ENCODE measurements around the gene DCAF6. TPM values are rescaled to one million over a fixed set of nuclear protein-coding genes. Genes with fewer than 3 reads are reported as not detected.

Gene DCAF6
- total and polyA plus RNA-seq, 4 donors, result 19.7 to 120 (median 28.2) TPM

- ATAC-seq (ENCODE audit: insufficient read depth, low FRiP score) (no peak), DNase-seq (no peak)
- Histone ChIP-seq H3K4me3 (no peak overlapping the region), H3K27me3 (ENCODE audit: control insufficient read depth in 3 of 3, insufficient read depth in 3 of 3, low read length in 2 of 3) (no peaks in the 10 kb centered on the region), H3K27ac (ENCODE audit: low read depth in 1 of 2, low read length in 1 of 2) (no peak overlapping the region), H3K9me3 (ENCODE audit: control insufficient read depth in 4 of 4, insufficient read depth in 3 of 4, low read length in 3 of 4) (no peaks in the 10 kb centered on the region), H3K36me3 (ENCODE audit: control insufficient read depth in 4 of 4, insufficient read depth in 4 of 4, low read length in 4 of 4) (peaks cover 0 to 3% (median 0%) of the 10 kb centered on the region in 4 donors), H3K4me1 (ENCODE audit: control insufficient read depth in 5 of 5, insufficient read depth in 5 of 5, low read length in 5 of 5) (peaks cover 0 to 10% (median 1%) of the 10 kb centered on the region in 5 donors), H3K9ac (ENCODE audit: insufficient read depth in 1 of 2, low read length in 2 of 2) (no peak overlapping the region)
- WGBS, 2 donors, result 94 to 96% methylated on average over 2 of the region's 2 CpGs
- TF ChIP-seq CTCF (IDR thresholded peaks at IDR 0.05; ENCODE audit: control extremely low read depth, extremely low read depth), result no peak
Observed at GRCh38 chr1:167993720-167994119, 57.2 kb downstream of the DCAF6 start.

GRCh38 chr1:167994560-167994959 is 58.1 kb downstream of the DCAF6 start:
- Histone ChIP-seq H3K27ac (ENCODE audit: low read depth in 1 of 2, low read length in 1 of 2) (no peak overlapping the region), H3K4me3 (no peak overlapping the region), H3K9ac (ENCODE audit: insufficient read depth in 1 of 2, low read length in 2 of 2) (no peak overlapping the region), H3K9me3 (ENCODE audit: control insufficient read depth in 4 of 4, insufficient read depth in 3 of 4, low read length in 3 of 4) (no peaks in the 10 kb centered on the region), H3K4me1 (ENCODE audit: control insufficient read depth in 5 of 5, insufficient read depth in 5 of 5, low read length in 5 of 5) (peaks cover 0 to 12% (median 6%) of the 10 kb centered on the region in 5 donors), H3K36me3 (ENCODE audit: control insufficient read depth in 4 of 4, insufficient read depth in 4 of 4, low read length in 4 of 4) (peaks cover 0 to 3% (median 0%) of the 10 kb centered on the region in 4 donors), H3K27me3 (ENCODE audit: control insufficient read depth in 3 of 3, insufficient read depth in 3 of 3, low read length in 2 of 3) (no peaks in the 10 kb centered on the region)
- WGBS, 2 donors, result 91 to 92% methylated on average over 2 of the region's 2 CpGs
- no peak for ATAC-seq (ENCODE audit: insufficient read depth, low FRiP score)
- no peak for DNase-seq
- no peak for TF ChIP-seq CTCF (IDR thresholded peaks at IDR 0.05; ENCODE audit: control extremely low read depth, extremely low read depth)

- DNase-seq (no peak), ATAC-seq (ENCODE audit: insufficient read depth, low FRiP score) (no peak)
- no peaks in the 10 kb centered on the region for H3K9me3 ChIP-seq (ENCODE audit: control insufficient read depth in 4 of 4, insufficient read depth in 3 of 4, low read length in 3 of 4)
- 91 to 92% methylated on average over 3 of the region's 3 CpGs for WGBS, 2 donors
- H3K27me3 ChIP-seq (ENCODE audit: control insufficient read depth in 3 of 3, insufficient read depth in 3 of 3, low read length in 2 of 3), result no peaks in the 10 kb centered on the region
- H3K36me3 ChIP-seq (ENCODE audit: control insufficient read depth in 4 of 4, insufficient read depth in 4 of 4, low read length in 4 of 4), result peaks cover 0 to 3% (median 0%) of the 10 kb centered on the region in 4 donors
- peaks cover 0 to 14% (median 6%) of the 10 kb centered on the region in 5 donors for H3K4me1 ChIP-seq (ENCODE audit: control insufficient read depth in 5 of 5, insufficient read depth in 5 of 5, low read length in 5 of 5)
- H3K27ac ChIP-seq (ENCODE audit: low read depth in 1 of 2, low read length in 1 of 2), result no peak overlapping the region
- no peak overlapping the region for H3K4me3 ChIP-seq
- H3K9ac ChIP-seq (ENCODE audit: insufficient read depth in 1 of 2, low read length in 2 of 2), result no peak overlapping the region
- no peak for TF ChIP-seq CTCF (IDR thresholded peaks at IDR 0.05; ENCODE audit: control extremely low read depth, extremely low read depth)
Observed at GRCh38 chr1:167995038-167995437, 58.6 kb downstream of the DCAF6 start.

GRCh38 chr1:167996266-167996665 is 59.8 kb downstream of the DCAF6 start:
- H3K27me3 ChIP-seq (ENCODE audit: control insufficient read depth in 3 of 3, insufficient read depth in 3 of 3, low read length in 2 of 3), result no peaks in the 10 kb centered on the region
- no peak overlapping the region for H3K27ac ChIP-seq (ENCODE audit: low read depth in 1 of 2, low read length in 1 of 2)
- no peak overlapping the region for H3K9ac ChIP-seq (ENCODE audit: insufficient read depth in 1 of 2, low read length in 2 of 2)
- ATAC-seq (ENCODE audit: insufficient read depth, low FRiP score), result no peak
- H3K9me3 ChIP-seq (ENCODE audit: control insufficient read depth in 4 of 4, insufficient read depth in 3 of 4, low read length in 3 of 4), result no peaks in the 10 kb centered on the region
- no peak for TF ChIP-seq CTCF (IDR thresholded peaks at IDR 0.05; ENCODE audit: control extremely low read depth, extremely low read depth)
- H3K4me1 ChIP-seq (ENCODE audit: control insufficient read depth in 5 of 5, insufficient read depth in 5 of 5, low read length in 5 of 5), result peaks cover 0 to 21% (median 6%) of the 10 kb centered on the region in 5 donors
- H3K4me3 ChIP-seq, result no peak overlapping the region
- no peak for DNase-seq
- 94 to 97% methylated on average over 3 of the region's 3 CpGs for WGBS, 2 donors
- H3K36me3 ChIP-seq (ENCODE audit: control insufficient read depth in 4 of 4, insufficient read depth in 4 of 4, low read length in 4 of 4), result peaks cover 0 to 3% (median 0%) of the 10 kb centered on the region in 4 donors

Measured in lung (tissue), 12 donors.